HFF-Myc (cell line): Measurements from ENCODE around the gene ZNF488.
"Not testable (repeated sequence)": the region's sequence is repeated elsewhere in the genome, so short reads cannot be mapped to it uniquely, and the experiment has no call there.

Experiments used
- DNase-seq: peaks from one replicate; pipeline ENCODE4 v3.0.0-alpha.2; 2011; ENCODE audit warnings: low read depth; ENCODE audit errors: extremely low read depth
- H3K4me3 ChIP-seq: replicated peaks from 2 replicates; pipeline ENCODE4 v1.5.1; 2011; ENCODE audit warnings: low read depth, mild to moderate bottlenecking, control low read depth, low read length
- TF ChIP-seq, protein P1 (sequence below): IDR thresholded peaks from 2 replicates; pipeline ENCODE4 v1.5.1; 2012; ENCODE audit warnings: mild to moderate bottlenecking, low read depth, low read length, control low read depth; ENCODE audit errors: missing control alignments

ZNF488 gene

DNA sequence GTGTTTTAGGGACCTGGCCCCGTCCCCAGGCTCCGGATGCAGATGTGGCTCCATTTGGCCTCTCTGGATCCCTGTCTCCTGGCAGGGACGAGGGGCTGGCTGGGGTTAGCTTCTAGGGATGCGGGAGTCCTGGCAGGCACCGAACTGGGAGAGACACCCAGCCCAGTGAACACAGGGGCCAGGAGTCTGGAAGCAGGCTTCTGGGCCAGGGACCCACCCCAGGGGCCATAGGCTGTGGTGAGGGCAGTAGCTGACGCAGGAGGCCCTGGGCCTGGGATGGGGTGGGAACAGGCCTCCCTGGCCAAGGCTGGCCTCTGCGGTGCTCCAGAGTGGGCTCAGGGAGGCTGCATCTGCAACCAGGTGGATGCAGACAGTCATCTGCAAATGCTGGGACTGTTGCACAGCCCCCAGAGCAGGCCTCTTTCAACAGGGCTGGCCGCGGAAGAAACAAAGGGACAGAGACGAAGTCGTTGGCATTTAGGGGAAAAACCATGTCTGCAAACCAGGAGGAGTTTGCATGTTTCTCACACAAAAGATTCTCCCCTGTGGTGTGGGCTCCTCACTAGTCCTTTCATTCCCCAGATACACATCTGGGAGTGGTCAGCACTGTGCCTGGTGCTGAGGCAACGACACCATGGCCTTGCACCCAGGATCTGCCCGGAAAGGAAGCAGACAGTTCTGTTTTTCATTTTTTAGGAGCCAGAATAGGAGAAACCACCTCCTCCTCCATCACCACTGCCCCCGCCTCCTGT, 36.4 kb upstream of the ZNF488 start:
- H3K4me3 ChIP-seq = no peak overlapping the region
- DNase-seq = no peak
- TF ChIP-seq, protein P1, sequence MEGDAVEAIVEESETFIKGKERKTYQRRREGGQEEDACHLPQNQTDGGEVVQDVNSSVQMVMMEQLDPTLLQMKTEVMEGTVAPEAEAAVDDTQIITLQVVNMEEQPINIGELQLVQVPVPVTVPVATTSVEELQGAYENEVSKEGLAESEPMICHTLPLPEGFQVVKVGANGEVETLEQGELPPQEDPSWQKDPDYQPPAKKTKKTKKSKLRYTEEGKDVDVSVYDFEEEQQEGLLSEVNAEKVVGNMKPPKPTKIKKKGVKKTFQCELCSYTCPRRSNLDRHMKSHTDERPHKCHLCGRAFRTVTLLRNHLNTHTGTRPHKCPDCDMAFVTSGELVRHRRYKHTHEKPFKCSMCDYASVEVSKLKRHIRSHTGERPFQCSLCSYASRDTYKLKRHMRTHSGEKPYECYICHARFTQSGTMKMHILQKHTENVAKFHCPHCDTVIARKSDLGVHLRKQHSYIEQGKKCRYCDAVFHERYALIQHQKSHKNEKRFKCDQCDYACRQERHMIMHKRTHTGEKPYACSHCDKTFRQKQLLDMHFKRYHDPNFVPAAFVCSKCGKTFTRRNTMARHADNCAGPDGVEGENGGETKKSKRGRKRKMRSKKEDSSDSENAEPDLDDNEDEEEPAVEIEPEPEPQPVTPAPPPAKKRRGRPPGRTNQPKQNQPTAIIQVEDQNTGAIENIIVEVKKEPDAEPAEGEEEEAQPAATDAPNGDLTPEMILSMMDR = no peak

DNA sequence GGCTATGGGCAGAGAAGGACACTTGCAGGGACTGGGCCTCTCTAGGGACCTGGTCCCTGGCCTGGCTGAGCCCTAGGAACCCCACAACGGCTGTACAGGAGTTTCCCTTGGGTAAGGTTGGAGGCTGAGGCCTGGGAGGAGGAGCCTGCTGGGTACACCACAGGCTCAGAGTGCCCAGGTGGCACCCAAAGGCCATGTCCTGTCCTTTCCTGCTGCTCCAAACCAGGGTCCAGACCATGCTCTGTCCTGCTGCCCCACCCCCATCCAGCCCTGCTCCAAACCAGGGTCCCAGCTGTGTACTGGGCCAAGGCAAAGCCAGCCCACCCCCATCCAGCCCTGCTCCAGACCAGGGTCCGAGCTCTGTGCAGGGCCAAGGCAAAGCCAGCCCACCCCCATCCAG, 35.3 kb upstream of the ZNF488 start:
- DNase-seq = no peak
- no peak overlapping the region for H3K4me3 ChIP-seq
- TF ChIP-seq, protein P1 = no peak

GRCh38 chr10:47418966-47419365, 34.9 kb upstream of the ZNF488 start:
- TF ChIP-seq, protein P1 = no peak
- H3K4me3 ChIP-seq = no peak overlapping the region
- no peak for DNase-seq

DNA sequence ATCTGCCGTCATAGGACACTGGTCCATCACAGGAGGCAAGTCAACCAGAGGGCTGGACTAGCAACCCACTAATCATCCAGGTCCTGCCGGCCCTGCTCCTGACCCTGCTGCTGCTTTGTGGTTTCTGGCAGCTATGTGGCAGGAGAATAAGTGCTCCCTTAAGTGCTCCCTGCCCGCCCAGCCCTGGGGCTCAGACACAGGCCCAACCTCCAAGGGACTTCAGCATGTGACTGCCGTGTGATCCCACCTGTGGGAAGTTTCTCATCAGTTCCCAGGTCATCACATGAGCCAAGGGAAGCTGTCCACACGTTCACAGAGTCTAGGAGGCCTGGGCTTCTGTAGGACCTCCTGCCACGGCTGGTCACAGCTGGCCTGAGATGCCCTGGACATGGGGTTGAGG, 34.2 kb upstream of the ZNF488 start:
- H3K4me3 ChIP-seq = no peak overlapping the region
- DNase-seq = no peak
- TF ChIP-seq, protein P1 = no peak

- H3K4me3 ChIP-seq, DNase-seq: not testable (repeated sequence)
These were observed 32.5 kb upstream of the ZNF488 start for GRCh38 chr10:47416305-47417218.

- H3K4me3 ChIP-seq = no peak overlapping the region
- TF ChIP-seq, protein P1 = no peak
- no peak for DNase-seq
These were observed 31.6 kb upstream of the ZNF488 start for GRCh38 chr10:47415520-47416304.
